Activated CD4-positive, alpha-beta T cell treated with anti-CD3 and anti-CD28 coated beads, Interleukin-2, amount 50 U/mL, for 24 hours (primary cell): ENCODE results near the gene MERTK.
A peak's percentile ranks its signal among the peaks of the same experiment; 100 is the strongest.
"Not testable (repeated sequence)": the region's sequence is repeated elsewhere in the genome, so short reads cannot be mapped to it uniquely, and the experiment has no call there.

Experiments
- DNase-seq, 2 donors: peaks; one replicate each; pipeline ENCODE4 v3.0.0-alpha.2; 2020; ENCODE audit warnings: low read depth in 1 of 2, low spot score in 1 of 2

MERTK gene

GRCh38 chr2:111909997-111910396 lies 11.6 kb downstream of the MERTK start:
- not testable (repeated sequence) for DNase-seq

- DNase-seq = no peak
These were observed 12.3 kb downstream of the MERTK start for GRCh38 chr2:111910609-111911277.

- not testable (repeated sequence) for DNase-seq
These were observed 13.0 kb downstream of the MERTK start for GRCh38 chr2:111911295-111911977.

GRCh38 chr2:111912547-111912946 lies 14.1 kb downstream of the MERTK start:
- DNase-seq = no peak

- no peak for DNase-seq
These were observed 18.7 kb downstream of the MERTK start for GRCh38 chr2:111917106-111917505.

- DNase-seq = no peak
These were observed 20.0 kb downstream of the MERTK start for GRCh38 chr2:111918383-111918806.

GRCh38 chr2:111919365-111919764 lies 21.0 kb downstream of the MERTK start:
- no peak for DNase-seq

GRCh38 chr2:111919794-111920608 lies 21.6 kb downstream of the MERTK start:
- no peak for DNase-seq

- no peak for DNase-seq
These were observed 24.9 kb downstream of the MERTK start for GRCh38 chr2:111923276-111923804.

- DNase-seq = no peak
These were observed 26.3 kb downstream of the MERTK start for GRCh38 chr2:111924617-111925107.

- no peak for DNase-seq
These were observed 29.3 kb downstream of the MERTK start for GRCh38 chr2:111927723-111928122.

GRCh38 chr2:111930409-111930808 lies 32.0 kb downstream of the MERTK start:
- no peak for DNase-seq

GRCh38 chr2:111930875-111931274 lies 32.5 kb downstream of the MERTK start:
- DNase-seq = peak in 1 of 2 donors; percentile 14

GRCh38 chr2:111932841-111933291 lies 34.5 kb downstream of the MERTK start:
- DNase-seq = no peak

GRCh38 chr2:111933900-111934299 lies 35.5 kb downstream of the MERTK start:
- not testable (repeated sequence) for DNase-seq

GRCh38 chr2:111936881-111937280 lies 38.5 kb downstream of the MERTK start:
- no peak for DNase-seq

- DNase-seq = no peak
These were observed 40.0 kb downstream of the MERTK start for GRCh38 chr2:111938392-111938791.

GRCh38 chr2:111940333-111941196 lies 42.2 kb downstream of the MERTK start:
- no peak for DNase-seq

GRCh38 chr2:111941531-111941930 lies 43.1 kb downstream of the MERTK start:
- no peak for DNase-seq

GRCh38 chr2:111944531-111945210 lies 46.3 kb downstream of the MERTK start:
- DNase-seq = no peak
